NOMO-1 treated with dmso at 0.1 percent for 144 hours (cell line): ENCODE measurements around the gene DAP3.
"Not testable (repeated sequence)": the region's sequence is repeated elsewhere in the genome, so short reads cannot be mapped to it uniquely, and the experiment has no call there.

Experiments used
- DNase-seq: peaks from one replicate; lab custom pipeline; 2025; ENCODE audit not compliant: unreplicated experiment; lab: John Stamatoyannopoulos, UW

The DAP3 gene

GRCh38 chr1:155715777-155716176, 26.9 kb downstream of the DAP3 start:
- no peak for DNase-seq

DNA sequence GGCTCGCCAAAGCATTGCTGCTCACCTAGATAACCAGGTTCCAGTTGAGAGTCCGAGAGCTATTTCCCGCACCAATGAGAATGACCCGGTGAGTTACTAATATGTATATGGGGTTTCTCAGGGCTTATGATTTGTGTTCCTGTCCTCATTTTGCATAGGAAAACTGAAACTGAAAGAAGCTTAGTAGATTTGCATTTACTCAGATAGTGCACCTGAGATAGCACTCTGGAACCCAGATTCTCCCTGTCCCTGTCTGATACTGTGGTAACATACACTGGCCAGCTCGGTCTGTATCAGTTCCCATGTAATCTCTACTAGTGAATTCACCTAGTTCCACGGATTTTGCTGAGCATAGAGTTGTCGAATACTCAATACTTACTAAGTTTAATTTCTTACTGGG, 28.1 kb downstream of the DAP3 start:
- DNase-seq, result no peak

- not testable (repeated sequence) for DNase-seq
Measured at GRCh38 chr1:155718524-155719115, 29.7 kb downstream of the DAP3 start.

DNA sequence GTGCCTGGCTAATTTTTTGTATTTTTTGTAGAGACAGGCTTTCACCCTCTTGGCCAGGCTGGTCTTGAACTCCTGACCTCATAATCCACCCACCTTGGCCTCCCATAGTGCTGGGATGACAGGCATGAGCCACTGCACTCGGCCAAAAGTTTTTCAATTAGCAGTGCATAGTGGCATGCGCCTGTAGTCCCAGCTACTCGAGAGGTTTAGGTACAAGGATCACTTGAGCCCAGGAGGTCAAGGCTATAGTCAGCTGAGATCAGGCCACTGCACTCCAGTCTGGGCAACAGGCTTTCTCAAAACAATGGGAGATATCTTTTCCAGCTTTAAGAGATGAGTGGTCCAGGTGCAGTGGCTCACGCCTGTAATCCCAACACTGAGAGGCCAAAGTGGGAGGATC, 30.8 kb downstream of the DAP3 start:
- DNase-seq, result no peak

GRCh38 chr1:155725142-155725541, 36.3 kb downstream of the DAP3 start:
- DNase-seq, result no peak

DNA sequence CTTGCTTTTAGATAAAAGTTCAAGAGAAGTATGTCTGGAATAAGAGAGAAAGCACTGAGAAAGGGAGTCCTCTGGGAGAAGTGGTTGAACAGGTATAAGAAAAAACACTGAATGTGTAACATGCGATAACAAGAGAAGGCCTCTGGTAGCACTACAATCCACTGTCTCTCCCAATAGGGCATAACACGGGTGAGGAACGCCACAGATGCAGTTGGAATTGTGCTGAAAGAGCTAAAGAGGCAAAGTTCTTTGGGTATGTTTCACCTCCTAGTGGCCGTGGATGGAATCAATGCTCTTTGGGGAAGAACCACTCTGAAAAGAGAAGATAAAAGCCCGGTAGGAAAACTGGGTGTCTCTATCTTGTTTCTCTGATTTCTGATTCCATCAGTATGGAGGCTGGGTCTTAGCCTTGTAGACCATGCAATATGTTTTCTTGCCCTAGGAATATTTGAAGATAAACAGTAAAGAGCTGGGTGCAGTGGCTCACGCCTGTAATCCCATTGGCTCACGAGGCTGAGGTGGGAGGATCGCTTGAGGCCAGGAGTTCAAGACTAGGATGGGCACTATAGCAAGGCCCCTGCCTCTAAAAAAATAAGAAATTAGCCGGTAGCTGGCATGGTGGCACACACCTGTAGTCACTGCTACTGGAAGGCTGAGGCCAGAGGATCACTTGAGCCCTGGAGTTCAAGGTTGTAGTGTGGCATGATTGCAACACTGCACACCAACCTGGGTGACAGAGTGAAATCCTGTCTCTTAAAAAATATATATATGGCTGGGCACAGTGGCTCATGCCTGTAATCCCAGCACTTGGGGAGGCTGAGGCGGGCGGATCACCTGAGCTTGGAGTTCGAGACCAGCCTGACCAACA, 40.4 kb downstream of the DAP3 start:
- no peak for DNase-seq

- DNase-seq, result no peak
Measured at GRCh38 chr1:155740995-155741394, 52.1 kb downstream of the DAP3 start.

DNA sequence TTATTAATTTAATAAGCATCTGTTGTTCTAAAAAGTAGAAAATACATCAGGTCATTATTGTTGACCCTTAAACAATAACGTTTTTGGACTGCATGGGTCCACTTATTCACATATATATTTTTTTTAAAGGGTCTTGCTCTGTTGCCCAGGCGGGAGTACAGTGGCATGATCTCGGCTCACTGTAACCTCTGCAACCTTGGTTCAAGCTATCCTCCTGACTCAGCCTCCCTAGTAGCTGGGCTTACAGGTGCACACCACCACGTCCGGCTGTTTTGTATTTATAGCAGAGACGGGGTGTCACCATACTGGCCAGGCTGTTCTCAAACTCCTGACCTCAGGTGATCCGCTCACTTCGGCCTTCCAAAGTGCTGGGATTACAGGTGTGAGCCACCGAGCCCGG, 53.0 kb downstream of the DAP3 start:
- DNase-seq, result no peak

- DNase-seq, result no peak
Measured at GRCh38 chr1:155744711-155745283, 55.9 kb downstream of the DAP3 start.

DNA sequence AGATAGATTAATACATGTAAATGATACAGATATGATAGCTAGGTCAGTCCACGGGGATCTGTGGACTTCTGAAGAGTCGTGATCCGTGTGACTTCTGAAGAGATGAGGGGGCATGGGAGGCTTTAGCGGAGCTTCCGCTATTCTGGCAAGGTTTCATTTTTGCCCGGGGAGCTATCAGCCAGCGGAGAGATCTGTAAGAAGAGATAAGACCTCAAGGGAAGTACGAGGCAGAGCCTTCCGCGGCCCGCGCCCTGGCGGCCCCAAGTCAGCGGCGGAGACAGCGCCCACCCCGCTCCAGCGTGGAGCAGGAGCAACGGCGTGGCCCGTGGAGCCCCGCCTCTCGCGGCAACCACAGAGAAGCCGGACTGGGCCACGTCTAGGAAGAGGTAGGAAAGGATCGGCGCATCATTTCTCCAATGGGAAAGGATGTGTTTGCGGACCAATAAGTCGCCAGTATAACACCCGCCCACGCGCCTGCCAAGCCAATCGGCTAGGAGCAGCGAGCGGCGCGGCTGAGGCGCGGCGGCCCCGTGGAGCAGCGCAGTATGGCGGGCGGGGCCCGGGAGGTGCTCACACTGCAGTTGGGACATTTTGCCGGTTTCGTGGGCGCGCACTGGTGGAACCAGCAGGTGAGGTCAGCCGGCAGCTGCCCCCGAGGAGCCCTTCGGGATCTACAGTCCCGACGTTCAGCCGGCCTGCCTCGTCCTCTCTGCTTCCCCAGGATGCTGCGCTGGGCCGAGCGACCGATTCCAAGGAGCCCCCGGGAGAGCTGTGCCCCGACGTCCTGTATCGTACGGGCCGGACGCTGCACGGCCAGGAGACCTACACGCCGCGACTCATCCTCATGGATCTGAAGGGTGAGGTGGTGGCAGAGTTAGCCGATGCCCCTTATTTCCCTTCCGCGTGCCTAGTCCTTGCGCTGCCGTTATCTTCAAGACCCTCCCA, 56.7 kb downstream of the DAP3 start:
- peak; percentile 90 for DNase-seq

DNA sequence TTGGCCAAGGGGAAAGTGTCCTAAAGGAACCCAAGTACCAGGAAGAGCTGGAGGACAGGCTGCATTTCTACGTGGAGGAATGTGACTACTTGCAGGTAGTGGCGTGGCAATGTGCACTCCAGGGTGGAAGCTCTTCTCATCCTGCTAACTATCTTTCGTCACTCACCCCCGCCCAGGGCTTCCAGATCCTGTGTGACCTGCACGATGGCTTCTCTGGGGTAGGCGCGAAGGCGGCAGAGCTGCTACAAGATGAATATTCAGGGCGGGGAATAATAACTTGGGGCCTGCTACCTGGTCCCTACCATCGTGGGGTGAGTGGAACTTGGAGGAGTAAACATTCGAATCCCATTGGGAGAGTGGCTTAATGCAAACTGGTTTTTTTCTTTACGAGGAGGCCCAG, 58.7 kb downstream of the DAP3 start:
- DNase-seq, result not testable (repeated sequence)

DNA sequence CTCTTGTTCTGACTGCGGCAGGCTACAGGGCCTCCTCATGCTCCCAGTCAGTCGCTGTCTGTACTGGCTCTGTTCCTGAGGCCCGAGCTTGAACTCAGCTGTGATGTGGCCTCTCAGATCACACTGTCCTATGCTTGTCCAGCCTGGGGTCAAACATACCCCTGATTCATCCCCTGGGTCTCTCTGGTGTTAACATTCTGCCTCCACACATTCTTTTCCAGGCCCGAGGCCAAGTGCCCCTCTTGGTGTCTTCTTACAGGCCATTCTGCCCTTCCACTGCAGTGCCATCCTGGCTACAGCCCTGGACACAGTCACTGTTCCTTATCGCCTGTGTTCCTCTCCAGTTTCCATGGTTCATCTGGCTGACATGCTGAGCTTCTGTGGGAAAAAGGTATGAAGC, 59.2 kb downstream of the DAP3 start:
- DNase-seq, result not testable (repeated sequence)

GRCh38 chr1:155759017-155759416, 70.1 kb downstream of the DAP3 start:
- not testable (repeated sequence) for DNase-seq

GRCh38 chr1:155759966-155760630, 71.2 kb downstream of the DAP3 start:
- no peak for DNase-seq

- no peak for DNase-seq
Measured at GRCh38 chr1:155760751-155761475, 72.0 kb downstream of the DAP3 start.

- DNase-seq, result no peak
Measured at GRCh38 chr1:155761736-155762405, 73.0 kb downstream of the DAP3 start.

- not testable (repeated sequence) for DNase-seq
Measured at GRCh38 chr1:155763090-155763815, 74.4 kb downstream of the DAP3 start.

DNA sequence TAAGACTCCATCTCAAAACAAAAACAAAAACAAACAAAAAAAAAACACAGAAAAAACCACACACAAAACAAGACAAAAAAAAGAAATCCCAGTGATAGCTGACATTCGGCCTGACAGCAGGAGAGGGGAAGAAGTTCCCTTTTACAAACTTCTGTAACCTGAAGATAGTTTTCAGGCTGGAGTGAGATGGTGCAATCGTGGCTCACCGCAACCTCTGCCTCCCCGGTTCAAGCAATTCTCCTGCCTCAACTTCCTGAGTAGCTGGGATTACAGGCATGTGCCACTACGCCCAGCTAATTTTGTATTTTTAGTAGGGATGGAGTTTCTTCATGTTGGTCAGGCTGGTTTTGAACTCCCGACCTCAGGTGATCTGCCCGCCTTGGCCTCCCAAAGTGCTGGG, 75.1 kb downstream of the DAP3 start:
- DNase-seq, result peak; percentile 23
